Measurements from ENCODE around the gene YWHAQ. TPM values are rescaled to one million over a fixed set of nuclear protein-coding genes. Genes with fewer than 3 reads are reported as not detected.

YWHAQ gene
- polyA plus RNA-seq (2012; ENCODE audit: missing spikeins), result 264 TPM

DNA sequence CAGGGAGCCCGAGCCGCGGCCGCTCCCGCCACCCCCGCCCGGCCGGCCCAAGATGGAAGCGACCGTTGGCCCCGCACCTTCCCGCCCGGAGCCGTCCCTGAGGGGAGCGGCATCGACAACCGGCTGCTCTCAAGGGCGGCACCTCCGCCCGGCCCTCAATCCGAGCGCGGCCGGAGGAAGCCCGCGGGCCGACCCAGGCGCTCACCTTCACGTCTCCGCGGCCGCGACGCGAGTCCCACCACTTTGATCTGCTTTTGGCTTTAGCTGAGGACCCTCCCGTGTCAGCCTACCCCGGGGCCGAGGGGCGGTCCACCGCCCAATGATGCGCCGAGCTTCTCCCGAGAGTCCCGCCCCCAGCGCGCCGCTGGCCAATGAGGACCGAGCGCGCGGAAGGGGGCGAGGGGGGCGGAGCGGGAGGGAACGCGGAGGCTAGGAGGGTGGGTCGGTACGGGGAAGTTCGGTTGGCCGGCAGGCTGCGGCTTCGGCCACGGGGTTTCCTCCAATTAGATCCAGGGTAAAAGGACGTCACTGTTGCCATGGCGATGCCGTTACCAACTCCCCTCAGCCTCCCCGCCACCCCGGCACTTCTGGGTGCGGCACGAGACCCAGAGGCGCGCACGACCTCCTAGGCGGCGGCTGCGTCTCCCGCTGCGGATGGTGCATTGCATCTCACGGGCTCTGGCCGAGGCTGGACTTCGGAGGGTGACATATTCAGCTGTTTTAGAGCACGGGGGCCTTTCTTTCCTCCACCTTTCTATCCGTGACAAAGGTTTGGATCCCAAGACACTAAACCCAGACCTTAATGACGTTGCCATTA, at the start of gene YWHAQ:
TSS of gene YWHAQ (minus strand) at position 262 of the 817 bp plus-strand sequence. CDS start 545 bp downstream, outside the sequence.
- peak; percentile 74; the same call in 1 of the 2 replicates for TF ChIP-seq TAF1 (IDR thresholded peaks at IDR 0.05; ENCODE audit: borderline replicate concordance, low read depth, low read length)
- peak; percentile 99 for TF ChIP-seq POLR2A (IDR thresholded peaks at IDR 0.05; ENCODE audit: low read depth, low read length)
- peak; percentile 92 for TF ChIP-seq POLR2AphosphoS5 (IDR thresholded peaks at IDR 0.05; ENCODE audit: low read depth, low read length)
- FAIRE-seq (peak; percentile 98), DNase-seq (ENCODE audit: insufficient read length) (peak; percentile 97)

DNA sequence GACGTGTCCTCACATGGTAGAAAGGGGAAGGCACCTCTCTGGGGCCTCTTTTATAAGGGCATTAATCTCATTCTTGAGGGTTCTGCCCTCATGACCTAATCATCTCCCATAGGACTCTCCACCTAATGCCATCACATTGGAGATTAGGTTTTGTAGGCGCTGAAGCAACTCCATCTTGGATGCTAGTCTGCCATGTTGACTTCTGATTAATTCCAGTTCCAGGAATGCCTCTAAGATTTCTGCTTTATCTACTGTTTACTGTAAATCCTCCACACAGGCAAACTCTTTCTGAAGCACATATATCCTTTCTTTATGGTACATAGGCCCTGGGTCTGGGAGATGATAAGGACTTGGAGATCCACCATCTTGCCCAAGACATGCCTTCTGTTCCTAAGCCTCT, 49.3 kb upstream of the YWHAQ start:
- no peak for FAIRE-seq
- no peak for TF ChIP-seq POLR2A (IDR thresholded peaks at IDR 0.05; ENCODE audit: low read depth, low read length)
- TF ChIP-seq TAF1 (IDR thresholded peaks at IDR 0.05; ENCODE audit: borderline replicate concordance, low read depth, low read length), result no peak
- no peak for TF ChIP-seq POLR2AphosphoS5 (IDR thresholded peaks at IDR 0.05; ENCODE audit: low read depth, low read length)

GRCh38 chr2:9679218-9679617, 48.4 kb upstream of the YWHAQ start:
- FAIRE-seq (no peak), DNase-seq (ENCODE audit: insufficient read length) (no peak)
- TF ChIP-seq POLR2AphosphoS5 (IDR thresholded peaks at IDR 0.05; ENCODE audit: low read depth, low read length), result no peak
- no peak for TF ChIP-seq POLR2A (IDR thresholded peaks at IDR 0.05; ENCODE audit: low read depth, low read length)
- no peak for TF ChIP-seq TAF1 (IDR thresholded peaks at IDR 0.05; ENCODE audit: borderline replicate concordance, low read depth, low read length)

More for the DNA sequence above, 49.3 kb upstream of the YWHAQ start:
- no peak for DNase-seq (ENCODE audit: insufficient read length)

DNA sequence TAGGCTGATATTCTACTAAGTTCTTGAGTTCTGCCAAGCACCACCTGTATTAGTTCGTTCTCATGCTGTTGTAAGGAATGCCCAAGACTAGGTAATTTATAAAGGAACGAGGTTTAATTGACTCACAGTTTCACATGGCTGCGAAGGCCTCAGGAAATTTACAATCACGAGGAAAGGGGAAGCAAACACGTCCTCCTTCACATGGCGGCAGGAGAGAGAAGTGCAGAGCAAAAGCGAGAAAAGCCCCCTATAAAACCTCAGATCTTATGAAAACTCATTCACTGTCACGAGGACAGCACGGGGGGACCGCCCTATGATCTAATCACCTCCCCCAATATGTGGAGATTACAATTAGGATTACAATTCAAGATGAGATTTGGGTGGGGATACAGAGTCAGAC, 47.7 kb upstream of the YWHAQ start:
- FAIRE-seq, result no peak
- TF ChIP-seq POLR2A (IDR thresholded peaks at IDR 0.05; ENCODE audit: low read depth, low read length) (no peak), TAF1 (IDR thresholded peaks at IDR 0.05; ENCODE audit: borderline replicate concordance, low read depth, low read length) (no peak), POLR2AphosphoS5 (IDR thresholded peaks at IDR 0.05; ENCODE audit: low read depth, low read length) (no peak)
- no peak for DNase-seq (ENCODE audit: insufficient read length)

DNA sequence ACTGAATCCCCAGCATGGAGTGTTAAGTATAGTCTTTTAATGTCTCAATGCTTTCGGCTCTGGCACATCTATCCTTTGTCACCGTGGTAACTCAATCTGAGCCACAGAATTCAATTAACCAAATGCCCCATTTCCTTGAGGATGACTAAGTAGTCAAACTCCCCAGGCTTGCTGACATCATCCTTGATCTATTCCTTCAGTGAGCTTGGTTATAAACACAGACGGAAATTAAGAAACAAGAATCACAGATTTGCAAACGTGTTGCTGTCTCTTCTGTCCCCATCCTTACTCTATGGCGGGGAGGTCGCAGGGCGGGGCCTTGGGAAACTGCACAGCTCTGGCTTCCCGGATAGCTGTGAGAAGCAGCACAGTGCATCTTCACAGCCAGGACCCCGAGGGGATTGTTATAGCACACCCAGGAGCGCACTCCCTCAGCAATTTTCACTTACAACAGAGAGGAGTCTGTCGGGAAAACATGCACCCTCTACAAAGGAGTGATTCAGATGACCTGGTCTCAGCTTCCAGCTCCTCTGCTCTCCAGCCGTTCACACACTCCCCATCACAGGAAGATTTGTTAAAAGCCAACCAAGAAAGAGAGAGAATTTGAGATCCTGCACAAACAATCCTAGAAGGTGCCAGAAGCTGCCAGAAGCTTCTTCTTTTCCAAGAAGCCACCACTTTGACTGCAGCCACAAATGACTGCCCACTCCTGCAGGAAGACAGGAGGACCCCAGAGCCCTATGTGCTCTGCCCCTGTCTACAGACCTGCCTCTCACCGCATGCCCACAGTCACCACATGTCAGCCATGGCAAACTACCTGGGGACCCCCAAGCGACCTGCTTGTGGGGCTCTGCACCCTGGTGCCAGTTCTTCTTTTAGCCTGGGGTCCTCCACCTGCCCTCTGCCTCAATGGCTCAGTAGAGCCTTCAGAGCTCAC, 44.9 kb upstream of the YWHAQ start:
- FAIRE-seq (no peak), DNase-seq (ENCODE audit: insufficient read length) (no peak)
- no peak for TF ChIP-seq TAF1 (IDR thresholded peaks at IDR 0.05; ENCODE audit: borderline replicate concordance, low read depth, low read length)
- TF ChIP-seq POLR2AphosphoS5 (IDR thresholded peaks at IDR 0.05; ENCODE audit: low read depth, low read length), result no peak
- TF ChIP-seq POLR2A (IDR thresholded peaks at IDR 0.05; ENCODE audit: low read depth, low read length), result no peak

GRCh38 chr2:9674891-9675414, 44.2 kb upstream of the YWHAQ start:
- DNase-seq (ENCODE audit: insufficient read length), result no peak
- no peak for FAIRE-seq
- TF ChIP-seq POLR2AphosphoS5 (IDR thresholded peaks at IDR 0.05; ENCODE audit: low read depth, low read length), result no peak
- no peak for TF ChIP-seq TAF1 (IDR thresholded peaks at IDR 0.05; ENCODE audit: borderline replicate concordance, low read depth, low read length)
- no peak for TF ChIP-seq POLR2A (IDR thresholded peaks at IDR 0.05; ENCODE audit: low read depth, low read length)

DNA sequence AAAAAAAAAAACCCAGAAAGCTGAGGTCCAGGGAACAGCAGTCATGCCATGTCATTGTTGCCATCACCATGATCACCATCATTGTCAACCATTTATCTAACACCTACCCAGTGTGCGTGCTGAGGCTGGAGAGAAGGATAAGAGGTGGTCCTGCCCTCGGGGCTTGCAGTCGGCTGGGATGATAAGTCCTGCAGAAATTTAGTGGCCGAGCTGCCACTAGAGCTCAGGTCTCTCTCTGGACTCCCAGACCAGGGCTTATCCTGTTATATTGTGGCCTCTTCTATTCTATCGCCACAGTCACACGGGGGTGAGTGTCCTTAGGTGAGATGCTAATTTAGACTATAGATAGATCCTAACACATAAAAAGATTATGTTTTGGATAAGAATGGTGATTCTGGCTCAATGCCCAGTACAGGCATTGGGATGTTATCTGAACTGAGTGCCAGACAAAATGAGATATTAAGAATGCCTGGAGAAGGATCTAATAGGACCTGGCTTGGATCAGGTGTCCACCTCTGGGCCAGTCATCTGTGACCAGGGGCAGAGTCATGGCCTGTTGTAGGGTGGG, 43.2 kb upstream of the YWHAQ start:
- FAIRE-seq (no peak), DNase-seq (ENCODE audit: insufficient read length) (no peak)
- no peak for TF ChIP-seq TAF1 (IDR thresholded peaks at IDR 0.05; ENCODE audit: borderline replicate concordance, low read depth, low read length)
- TF ChIP-seq POLR2AphosphoS5 (IDR thresholded peaks at IDR 0.05; ENCODE audit: low read depth, low read length), result no peak

GRCh38 chr2:9668687-9669345, 38.0 kb upstream of the YWHAQ start:
- no peak for DNase-seq (ENCODE audit: insufficient read length)
- no peak for FAIRE-seq
- TF ChIP-seq POLR2A (IDR thresholded peaks at IDR 0.05; ENCODE audit: low read depth, low read length), result no peak
- TF ChIP-seq TAF1 (IDR thresholded peaks at IDR 0.05; ENCODE audit: borderline replicate concordance, low read depth, low read length), result no peak
- no peak for TF ChIP-seq POLR2AphosphoS5 (IDR thresholded peaks at IDR 0.05; ENCODE audit: low read depth, low read length)

- TF ChIP-seq TAF1 (IDR thresholded peaks at IDR 0.05; ENCODE audit: borderline replicate concordance, low read depth, low read length), result no peak
- no peak for TF ChIP-seq POLR2A (IDR thresholded peaks at IDR 0.05; ENCODE audit: low read depth, low read length)
- TF ChIP-seq POLR2AphosphoS5 (IDR thresholded peaks at IDR 0.05; ENCODE audit: low read depth, low read length), result no peak
- DNase-seq (ENCODE audit: insufficient read length) (no peak), FAIRE-seq (no peak)
Observed at GRCh38 chr2:9667826-9668225, 37.0 kb upstream of the YWHAQ start.

DNA sequence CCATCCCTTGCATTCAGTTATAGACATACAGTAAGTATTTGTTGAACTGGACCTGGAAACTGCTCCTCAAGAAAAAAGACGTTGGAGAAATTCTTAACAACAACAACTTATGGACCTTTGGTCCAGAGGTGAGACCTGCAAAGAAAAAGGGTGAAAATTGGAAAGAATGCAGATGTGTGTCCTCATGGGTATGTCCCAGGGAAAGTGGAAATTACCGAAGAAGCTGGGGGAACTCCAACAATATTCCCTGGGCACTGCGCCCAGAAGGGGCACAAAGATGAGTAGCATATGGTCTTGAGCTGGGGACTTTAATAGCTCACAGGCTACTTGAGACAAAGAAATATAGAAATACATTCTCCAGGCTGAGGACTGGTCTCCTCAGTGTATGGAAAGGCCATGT, 35.5 kb upstream of the YWHAQ start:
- TF ChIP-seq POLR2AphosphoS5 (IDR thresholded peaks at IDR 0.05; ENCODE audit: low read depth, low read length), result no peak
- TF ChIP-seq POLR2A (IDR thresholded peaks at IDR 0.05; ENCODE audit: low read depth, low read length), result no peak
- FAIRE-seq (no peak), DNase-seq (ENCODE audit: insufficient read length) (no peak)

All from GM12892 (cell line).